ENCODE results near the gene RPL15. TPM values are rescaled to one million over a fixed set of nuclear protein-coding genes. Genes with fewer than 3 reads are reported as not detected.

Gene RPL15
- total RNA-seq: 1,000 to 10,000 TPM; 1,285 to 2,047 TPM
- 1,000 to 10,000 TPM; 2,571 to 3,372 TPM for polyA plus RNA-seq
- long read RNA-seq, donor 1, transcript RPL15-208 (4 exons, 1,063 nt): minor isoform, 160 of 2,089 reads
- long read RNA-seq, donor 1, transcript RPL15-202 (3 exons, 820 nt): minor isoform, 285 of 2,089 reads
- long read RNA-seq, donor 1, transcript RPL15-201 (4 exons, 2,730 nt): major isoform, 1,454 of 2,089 reads
- long read RNA-seq, donor 1, transcript RPL15-212 (2 exons, 1,785 nt): minor isoform, 70 of 2,089 reads
- long read RNA-seq, donor 1, partial matches to known transcripts: 35 of 2,089 reads
- long read RNA-seq, donor 1, other reads (novel, unspliced or antisense): 41 of 2,089 reads
- long read RNA-seq, donor 2, transcript RPL15-208 (4 exons, 1,063 nt): minor isoform, 72 of 743 reads
- long read RNA-seq, donor 2, transcript RPL15-202 (3 exons, 820 nt): minor isoform, 120 of 743 reads
- long read RNA-seq, donor 2, transcript RPL15-201 (4 exons, 2,730 nt): major isoform, 487 of 743 reads
- long read RNA-seq, donor 2, transcript RPL15-212 (2 exons, 1,785 nt): minor isoform, 35 of 743 reads
- long read RNA-seq, donor 2, partial matches to known transcripts: 6 of 743 reads
- long read RNA-seq, donor 2, other reads (novel, unspliced or antisense): 13 of 743 reads
- long read RNA-seq, donor 3, transcript RPL15-201 (4 exons, 2,730 nt): major isoform, 704 of 1,017 reads
- long read RNA-seq, donor 3, transcript RPL15-212 (2 exons, 1,785 nt): minor isoform, 39 of 1,017 reads
- long read RNA-seq, donor 3, transcript RPL15-202 (3 exons, 820 nt): minor isoform, 138 of 1,017 reads
- long read RNA-seq, donor 3, transcript RPL15-208 (4 exons, 1,063 nt): minor isoform, 101 of 1,017 reads
- long read RNA-seq, donor 3, partial matches to known transcripts: 0 of 1,017 reads
- long read RNA-seq, donor 3, other reads (novel, unspliced or antisense): 16 of 1,017 reads
- long read RNA-seq, donor 4, transcript RPL15-208 (4 exons, 1,063 nt): minor isoform, 70 of 791 reads
- long read RNA-seq, donor 4, transcript RPL15-201 (4 exons, 2,730 nt): major isoform, 522 of 791 reads
- long read RNA-seq, donor 4, transcript RPL15-202 (3 exons, 820 nt): minor isoform, 134 of 791 reads
- long read RNA-seq, donor 4, transcript RPL15-212 (2 exons, 1,785 nt): minor isoform, 35 of 791 reads
- long read RNA-seq, donor 4, partial matches to known transcripts: 7 of 791 reads
- long read RNA-seq, donor 4, other reads (novel, unspliced or antisense): 7 of 791 reads
- long read RNA-seq, donor 5, transcript RPL15-208 (4 exons, 1,063 nt): minor isoform, 161 of 2,234 reads
- long read RNA-seq, donor 5, transcript RPL15-212 (2 exons, 1,785 nt): minor isoform, 62 of 2,234 reads
- long read RNA-seq, donor 5, transcript RPL15-202 (3 exons, 820 nt): minor isoform, 316 of 2,234 reads
- long read RNA-seq, donor 5, transcript RPL15-201 (4 exons, 2,730 nt): major isoform, 1,573 of 2,234 reads
- long read RNA-seq, donor 5, partial matches to known transcripts: 39 of 2,234 reads
- long read RNA-seq, donor 5, other reads (novel, unspliced or antisense): 47 of 2,234 reads

DNA sequence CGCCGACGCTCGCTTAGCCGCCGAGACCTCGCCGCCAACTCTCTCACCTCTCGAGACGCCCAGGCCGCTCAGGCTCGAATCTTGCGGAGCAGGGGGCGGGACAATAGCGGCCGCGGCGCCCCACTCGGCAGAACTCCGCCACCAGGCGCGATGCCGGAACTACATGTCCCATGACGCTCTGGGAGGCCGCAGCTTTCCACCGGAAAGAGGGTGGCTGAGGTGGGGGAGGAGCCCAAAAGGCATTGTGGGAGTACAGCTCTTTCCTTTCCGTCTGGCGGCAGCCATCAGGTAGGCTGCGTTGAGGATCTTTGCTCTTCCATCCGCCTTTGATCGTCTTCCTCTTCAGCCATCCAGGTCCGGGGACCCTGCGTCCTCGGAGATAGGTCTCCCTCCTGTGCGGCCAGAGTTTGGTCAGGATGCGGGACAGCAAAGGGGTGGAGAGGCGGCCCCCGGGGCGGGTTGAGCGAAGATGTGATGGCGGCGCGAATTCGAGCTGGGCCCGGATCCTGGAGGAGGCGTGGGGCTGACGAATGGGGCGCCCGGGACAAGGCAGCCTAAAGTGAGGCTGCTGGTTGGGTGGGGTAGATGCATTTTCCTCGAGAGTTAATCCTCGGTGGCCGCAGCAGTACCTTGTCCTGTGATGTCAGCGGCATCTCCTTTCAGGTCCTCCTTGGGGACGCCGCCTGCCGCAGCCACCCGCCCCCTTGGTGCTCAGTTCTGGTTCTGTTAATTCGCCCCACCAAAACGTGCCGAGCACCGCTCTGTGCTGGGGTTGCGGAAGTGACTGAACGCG is at the start of gene RPL15, which contains the start of gene NKIRAS1:
Gene RPL15 (plus strand): TSS at position 247 of the 793 bp plus-strand sequence. CDS start 728 bp downstream, outside the sequence.
Gene NKIRAS1 (minus strand): TSS at position 105 of the 793 bp plus-strand sequence. CDS start 6,086 bp downstream, outside the sequence.
- peak within 1 kb of the TSS; percentile 93 to 95 for H3K27ac ChIP-seq (ENCODE audit: low read depth in 1 of 2, low read length in 1 of 2)
- peak; percentile 35 for TF ChIP-seq CTCF (IDR thresholded peaks at IDR 0.05; ENCODE audit: control extremely low read depth, extremely low read depth)
- DNase-seq: peak; percentile 98 to 99 (median 99)
- WGBS, 2 donors: 0% methylated on average over 64 of the region's 64 CpGs
- H3K4me1 ChIP-seq (ENCODE audit: control insufficient read depth in 5 of 5, insufficient read depth in 5 of 5, low read length in 5 of 5): peaks cover 3 to 37% (median 10%) of the 10 kb centered on the region in 5 donors
- H3K9me3 ChIP-seq (ENCODE audit: control insufficient read depth in 4 of 4, insufficient read depth in 3 of 4, low read length in 3 of 4): no peaks in the 10 kb centered on the region
- H3K4me3 ChIP-seq: peak within 1 kb of the TSS; percentile 89
- no peaks in the 10 kb centered on the region for H3K27me3 ChIP-seq (ENCODE audit: control insufficient read depth in 3 of 3, insufficient read depth in 3 of 3, low read length in 2 of 3)
- H3K9ac ChIP-seq (ENCODE audit: insufficient read depth in 1 of 2, low read length in 2 of 2): peak within 1 kb of the TSS; percentile 94 to 97
- H3K36me3 ChIP-seq (ENCODE audit: control insufficient read depth in 4 of 4, insufficient read depth in 4 of 4, low read length in 4 of 4): peaks cover 11 to 25% (median 17%) of the 10 kb centered on the region in 4 donors
- peak; percentile 97 for ATAC-seq (ENCODE audit: insufficient read depth, low FRiP score)

DNA sequence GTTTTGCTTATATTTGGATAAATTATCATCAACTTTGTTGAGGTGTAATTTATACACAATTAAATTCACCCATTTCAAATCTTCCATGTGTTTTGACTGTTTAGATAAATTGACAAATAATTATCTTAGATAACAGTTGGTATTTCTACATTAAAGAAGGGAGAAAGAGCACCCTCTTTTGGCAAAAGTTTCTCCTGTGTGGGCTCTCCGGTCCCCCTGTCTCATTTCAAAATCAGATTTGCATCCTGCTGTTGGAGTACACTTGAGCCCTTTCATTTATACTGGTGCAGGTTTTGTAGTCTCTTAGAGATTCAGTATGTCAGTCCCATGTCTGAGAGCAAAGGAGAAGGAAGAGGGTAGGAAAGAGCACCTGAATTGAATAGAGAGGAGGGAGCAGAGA is 49.5 kb upstream of the RPL15 start:
- WGBS, 2 donors: 44 to 45% methylated on average over 1 of the region's 1 CpG
- H3K27me3 ChIP-seq (ENCODE audit: control insufficient read depth in 3 of 3, insufficient read depth in 3 of 3, low read length in 2 of 3): no peaks in the 10 kb centered on the region
- H3K9ac ChIP-seq (ENCODE audit: insufficient read depth in 1 of 2, low read length in 2 of 2): no peak overlapping the region
- peaks cover 17 to 37% (median 23%) of the 10 kb centered on the region in 5 donors for H3K4me1 ChIP-seq (ENCODE audit: control insufficient read depth in 5 of 5, insufficient read depth in 5 of 5, low read length in 5 of 5)
- H3K36me3 ChIP-seq (ENCODE audit: control insufficient read depth in 4 of 4, insufficient read depth in 4 of 4, low read length in 4 of 4): no peaks in the 10 kb centered on the region
- ATAC-seq (ENCODE audit: insufficient read depth, low FRiP score) (no peak), DNase-seq (no peak)
- no peaks in the 10 kb centered on the region for H3K9me3 ChIP-seq (ENCODE audit: control insufficient read depth in 4 of 4, insufficient read depth in 3 of 4, low read length in 3 of 4)
- no peak for TF ChIP-seq CTCF (IDR thresholded peaks at IDR 0.05; ENCODE audit: control extremely low read depth, extremely low read depth)
- no peak overlapping the region for H3K4me3 ChIP-seq
- no peak overlapping the region for H3K27ac ChIP-seq (ENCODE audit: low read depth in 1 of 2, low read length in 1 of 2)

DNA sequence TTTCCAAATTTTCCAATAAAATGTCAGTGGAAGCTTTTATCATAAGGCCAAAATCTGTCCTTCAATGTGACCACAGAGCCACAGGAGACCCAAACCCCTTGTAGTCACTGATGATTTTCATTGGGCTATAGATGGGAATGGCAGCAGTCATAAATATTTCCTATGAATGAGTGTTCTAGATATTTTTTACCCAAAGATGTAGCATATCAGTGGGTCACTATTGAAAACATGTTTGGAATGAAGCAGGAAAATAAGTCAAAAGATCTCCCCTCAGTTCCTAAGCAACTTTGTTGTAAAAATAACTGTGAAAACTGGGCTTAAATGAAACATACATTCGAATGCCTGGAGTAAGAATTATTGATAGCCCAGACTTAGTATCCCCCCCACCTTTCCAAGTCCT is 49.1 kb upstream of the RPL15 start:
- H3K9me3 ChIP-seq (ENCODE audit: control insufficient read depth in 4 of 4, insufficient read depth in 3 of 4, low read length in 3 of 4): no peaks in the 10 kb centered on the region
- ATAC-seq (ENCODE audit: insufficient read depth, low FRiP score) (no peak), DNase-seq (no peak)
- H3K4me3 ChIP-seq: no peak overlapping the region
- WGBS, 2 donors: 71 to 88% methylated on average over 1 of the region's 1 CpG
- H3K9ac ChIP-seq (ENCODE audit: insufficient read depth in 1 of 2, low read length in 2 of 2): no peak overlapping the region
- H3K4me1 ChIP-seq (ENCODE audit: control insufficient read depth in 5 of 5, insufficient read depth in 5 of 5, low read length in 5 of 5): peaks cover 16 to 37% (median 22%) of the 10 kb centered on the region in 5 donors
- TF ChIP-seq CTCF (IDR thresholded peaks at IDR 0.05; ENCODE audit: control extremely low read depth, extremely low read depth): no peak
- H3K36me3 ChIP-seq (ENCODE audit: control insufficient read depth in 4 of 4, insufficient read depth in 4 of 4, low read length in 4 of 4): no peaks in the 10 kb centered on the region
- H3K27me3 ChIP-seq (ENCODE audit: control insufficient read depth in 3 of 3, insufficient read depth in 3 of 3, low read length in 2 of 3): no peaks in the 10 kb centered on the region
- no peak overlapping the region for H3K27ac ChIP-seq (ENCODE audit: low read depth in 1 of 2, low read length in 1 of 2)

All from lung (tissue), 16 donors.